Stimulated activated CD4-positive, alpha-beta T cell treated with anti-CD3 and anti-CD28 coated beads, Interleukin-12 subunit alpha, Interleukin-12 subunit beta, amount 100 ng/mL, for 24 hours (primary cell): ENCODE measurements around the gene DRC3.
A peak's percentile ranks its signal among the peaks of the same experiment; 100 is the strongest.

ENCODE experiments used
- DNase-seq, 2 experiments: peaks; one replicate each; pipeline ENCODE4 v3.0.0-alpha.2; 2020; ENCODE audit warnings: low read depth in 2 of 2

DRC3 gene

GRCh38 chr17:18025241-18025944, 52.7 kb downstream of the DRC3 start:
- DNase-seq = no peak

GRCh38 chr17:18025945-18026776, 53.5 kb downstream of the DRC3 start:
- no peak for DNase-seq

- no peak for DNase-seq
These were observed 54.6 kb downstream of the DRC3 start for GRCh38 chr17:18027280-18027679.

- no peak for DNase-seq
These were observed 55.7 kb downstream of the DRC3 start for GRCh38 chr17:18028114-18028951.

GRCh38 chr17:18028952-18029540, 56.4 kb downstream of the DRC3 start:
- no peak for DNase-seq

GRCh38 chr17:18031955-18032354, 59.3 kb downstream of the DRC3 start:
- DNase-seq = no peak

GRCh38 chr17:18033442-18034099, 60.9 kb downstream of the DRC3 start:
- peak in 1 of 2 experiments; percentile 20 for DNase-seq

GRCh38 chr17:18035704-18036103, 63.0 kb downstream of the DRC3 start:
- no peak for DNase-seq

GRCh38 chr17:18037486-18037885, 64.8 kb downstream of the DRC3 start:
- DNase-seq = no peak

- DNase-seq = peak in 1 of 2 experiments; percentile 5
These were observed 65.6 kb downstream of the DRC3 start for GRCh38 chr17:18038149-18038850.

- peak; percentile 98 to 99 for DNase-seq
These were observed 66.3 kb downstream of the DRC3 start, which contains the start of the genes ATPAF2 and GID4 for GRCh38 chr17:18038861-18039534. Gene ATPAF2 (minus strand): TSS chr17:18039168. CDS start chr17:18039013, 155 bp downstream. Gene GID4 (plus strand): TSS chr17:18039408. CDS start chr17:18039465, 57 bp downstream.

GRCh38 chr17:18039535-18040260, 67.0 kb downstream of the DRC3 start:
- peak in 1 of 2 experiments; percentile 9 for DNase-seq

GRCh38 chr17:18040261-18040858, 67.7 kb downstream of the DRC3 start:
- no peak for DNase-seq

- no peak for DNase-seq
These were observed 69.1 kb downstream of the DRC3 start for GRCh38 chr17:18041776-18042175.

GRCh38 chr17:18042983-18043382, 70.3 kb downstream of the DRC3 start:
- no peak for DNase-seq

GRCh38 chr17:18043491-18043890, 70.8 kb downstream of the DRC3 start:
- no peak for DNase-seq

GRCh38 chr17:18044609-18045008, 71.9 kb downstream of the DRC3 start:
- no peak for DNase-seq

- DNase-seq = no peak
These were observed 73.2 kb downstream of the DRC3 start for GRCh38 chr17:18045691-18046350.
